NCI-H2227 (cell line): ENCODE data around the gene PSTPIP1.

Experiments
- DNase-seq: peaks from one replicate; lab custom pipeline; 2025; ENCODE audit not compliant: unreplicated experiment; lab: John Stamatoyannopoulos, UW

Gene PSTPIP1

GRCh38 chr15:76998663-76999285 lies 3.8 kb downstream of the PSTPIP1 start:
- DNase-seq, result no peak

DNA sequence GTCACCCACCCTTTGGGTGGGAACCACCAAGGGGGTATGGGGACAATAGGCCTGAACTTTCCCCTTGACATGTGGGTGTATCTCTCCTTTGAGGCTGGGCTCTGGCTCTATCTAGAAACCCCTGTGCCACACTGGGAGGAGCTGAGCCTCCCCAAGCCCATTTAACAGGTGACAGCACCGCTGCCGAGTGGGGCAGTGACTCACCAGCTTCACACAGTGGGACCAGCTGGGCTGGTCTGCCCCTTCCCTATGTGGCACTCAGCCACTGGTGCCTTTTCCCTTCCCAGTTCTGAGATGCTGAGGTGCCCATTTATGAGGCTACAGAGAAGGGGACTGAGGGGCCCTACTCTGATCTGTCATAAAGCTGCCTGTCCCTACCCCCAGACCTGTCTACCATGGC lies 5.1 kb downstream of the PSTPIP1 start:
- no peak for DNase-seq

DNA sequence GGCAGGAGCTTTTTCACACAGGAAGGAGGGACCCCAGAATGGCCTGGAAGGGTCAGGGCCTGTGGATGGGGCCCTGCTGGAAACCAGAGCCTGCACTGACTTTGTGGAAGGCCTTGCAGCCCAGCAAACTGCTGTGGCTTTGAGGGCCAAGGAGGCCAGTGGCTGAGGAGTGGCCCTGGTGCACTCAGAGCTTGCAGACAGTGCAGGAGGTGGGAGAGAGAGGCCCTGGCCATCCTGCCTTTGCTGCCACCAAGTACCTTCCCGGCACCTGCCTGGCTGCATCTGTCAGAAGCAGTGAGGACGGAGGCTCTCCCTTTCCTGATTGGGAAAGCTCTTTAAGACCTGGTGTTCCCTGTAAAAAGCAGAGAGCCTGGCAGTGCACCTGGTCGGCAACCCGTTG lies 6.4 kb downstream of the PSTPIP1 start:
- no peak for DNase-seq

GRCh38 chr15:77001966-77002365 lies 7.0 kb downstream of the PSTPIP1 start:
- DNase-seq, result no peak

GRCh38 chr15:77002436-77002835 lies 7.5 kb downstream of the PSTPIP1 start:
- DNase-seq, result no peak

DNA sequence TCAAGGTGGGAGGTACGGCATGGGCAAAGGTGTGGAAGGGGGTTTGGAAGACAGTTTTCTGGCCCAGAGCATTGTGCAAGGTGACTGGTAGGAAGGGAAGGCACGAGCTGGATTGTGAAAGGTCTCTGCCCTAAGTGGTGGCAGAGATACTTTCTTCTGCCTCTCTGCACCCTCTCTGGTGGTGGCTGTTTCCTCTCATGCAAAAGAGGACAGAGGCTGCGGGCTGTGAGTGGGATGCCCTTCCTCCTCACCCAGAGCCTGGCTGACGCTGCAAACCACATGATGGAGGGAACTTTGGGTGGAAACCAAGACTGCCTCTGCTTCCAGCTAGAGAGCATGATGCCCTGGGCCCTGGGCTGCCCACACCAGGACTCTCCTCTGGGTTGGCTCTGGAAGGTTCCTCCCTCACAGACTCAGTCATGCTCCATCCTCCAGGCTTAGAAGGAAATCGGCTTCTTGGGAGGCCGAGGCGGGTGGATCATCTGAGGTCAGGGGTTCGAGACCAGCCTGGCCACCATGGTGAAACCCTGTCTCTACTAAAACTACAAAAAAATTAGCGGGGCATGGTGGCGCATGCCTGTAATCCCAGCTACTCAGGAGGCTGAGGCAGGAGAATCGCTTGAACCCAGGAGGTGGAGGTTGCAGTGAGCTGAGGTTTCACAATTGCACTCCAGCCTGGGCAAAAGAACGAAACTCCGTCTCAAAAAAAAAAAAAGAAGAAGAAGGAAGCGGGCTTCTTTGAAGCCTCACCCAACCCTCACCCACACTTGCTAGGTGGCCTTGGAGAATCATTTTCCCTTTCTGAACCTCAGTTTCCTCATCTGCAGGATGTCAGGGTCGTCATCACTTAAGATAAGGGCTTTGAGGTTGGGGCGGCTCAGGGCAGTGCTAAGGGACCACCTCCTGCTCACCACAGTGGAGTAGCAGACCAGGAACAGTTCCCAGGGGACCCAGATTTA lies 8.3 kb downstream of the PSTPIP1 start:
- DNase-seq, result no peak

DNA sequence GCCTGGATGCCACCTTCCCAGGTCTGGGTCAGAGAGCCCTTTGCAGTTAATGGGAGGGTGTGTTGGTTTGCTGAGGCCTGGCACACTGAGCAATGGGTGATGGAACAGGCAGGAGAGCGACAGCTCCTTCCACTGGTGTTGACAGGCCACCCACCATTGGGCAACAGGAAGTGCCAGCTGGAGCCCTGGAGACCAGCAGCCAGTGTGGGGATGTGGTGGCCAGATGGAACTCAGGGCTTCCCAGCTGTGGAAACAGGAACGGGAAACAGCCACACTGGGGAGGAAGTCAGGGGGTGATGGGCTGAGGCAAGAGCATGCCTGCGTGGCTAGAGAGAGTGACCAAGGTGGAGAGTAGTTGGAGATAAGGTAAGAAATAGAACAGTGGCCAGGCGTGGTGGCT lies 9.3 kb downstream of the PSTPIP1 start:
- no peak for DNase-seq

- DNase-seq, result no peak
These were observed 14.2 kb downstream of the PSTPIP1 start for GRCh38 chr15:77009176-77009575.

DNA sequence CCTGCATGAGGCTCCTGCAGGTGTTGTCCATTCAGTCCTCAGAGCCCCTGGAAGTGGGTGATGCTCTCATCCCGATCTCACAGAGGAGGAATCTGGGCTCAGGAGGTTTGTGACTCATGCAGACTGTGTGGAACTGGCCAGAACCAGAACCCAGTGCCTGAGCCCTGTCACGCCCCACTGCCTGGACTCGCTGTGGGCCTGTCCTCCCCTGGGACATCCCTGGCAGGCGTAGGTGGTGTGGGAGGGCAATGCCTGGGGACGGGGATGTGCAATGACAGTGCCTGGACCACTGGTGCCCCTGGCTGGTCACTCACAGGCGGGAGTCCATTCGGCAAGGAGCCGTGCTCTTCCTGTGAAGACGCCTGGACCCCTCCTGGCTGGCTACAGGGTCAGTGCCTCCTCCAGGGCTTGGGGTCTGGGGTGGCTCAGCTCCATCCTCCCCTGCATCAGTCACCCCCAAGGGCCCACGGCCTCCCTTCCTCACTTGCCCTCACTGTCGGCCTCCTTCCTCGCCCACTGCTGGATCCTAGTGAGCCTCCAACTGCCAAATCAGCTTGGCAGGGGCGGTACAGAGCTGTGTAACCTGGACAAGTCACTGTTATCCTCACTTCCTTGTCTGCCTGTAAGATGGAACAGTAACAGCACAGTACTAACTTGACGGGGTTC lies 14.9 kb downstream of the PSTPIP1 start:
- no peak for DNase-seq

- no peak for DNase-seq
These were observed 15.4 kb downstream of the PSTPIP1 start for GRCh38 chr15:77010312-77010686.

- DNase-seq, result no peak
These were observed 15.9 kb downstream of the PSTPIP1 start for GRCh38 chr15:77010857-77011256.

DNA sequence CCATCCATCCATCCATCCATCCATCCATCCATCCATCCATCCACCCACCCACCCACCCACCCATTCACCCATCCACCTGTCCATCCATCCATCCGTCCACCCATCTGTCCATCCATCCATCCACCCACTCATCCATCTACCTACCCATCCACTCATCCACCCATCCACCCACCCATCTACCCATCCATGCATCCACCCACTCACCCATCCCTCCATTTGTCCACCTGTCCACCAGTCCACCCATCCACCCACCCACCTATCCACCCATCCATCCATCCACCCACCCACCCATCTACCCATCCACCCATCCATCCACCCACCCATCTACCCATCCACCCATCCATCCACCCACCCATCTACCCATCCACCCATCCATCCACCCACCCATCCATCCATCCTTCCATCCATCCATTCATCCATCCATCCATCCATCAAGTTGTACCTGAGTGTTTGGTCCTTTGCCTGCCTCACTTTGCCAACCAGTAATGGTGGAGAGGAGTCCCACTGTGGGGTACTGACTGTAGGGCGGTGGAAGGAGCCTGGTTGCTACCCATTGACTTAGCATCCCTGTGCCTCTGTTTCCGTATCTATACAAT lies 17.3 kb downstream of the PSTPIP1 start:
- DNase-seq, result no peak

DNA sequence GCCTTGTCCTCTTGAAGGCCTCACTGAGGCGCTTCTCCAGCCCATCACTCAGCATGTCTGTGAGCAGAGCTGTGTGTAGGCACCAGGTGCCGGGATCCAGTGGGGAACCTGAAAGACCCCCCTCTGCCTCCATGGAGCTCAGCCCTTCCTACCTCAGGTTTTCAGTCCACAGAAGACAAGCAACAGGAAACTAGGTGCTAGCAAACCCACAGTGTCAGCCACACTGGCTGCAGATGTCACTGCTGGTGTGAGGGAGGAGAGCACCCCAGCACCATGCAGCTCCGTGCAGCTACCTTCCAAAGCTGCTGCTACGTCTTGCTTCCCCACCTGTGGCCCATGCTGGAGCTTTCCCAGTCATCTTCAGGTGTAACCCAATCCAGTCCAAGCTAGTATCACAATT lies 17.9 kb downstream of the PSTPIP1 start:
- no peak for DNase-seq

- DNase-seq, result no peak
These were observed 18.8 kb downstream of the PSTPIP1 start for GRCh38 chr15:77013776-77014131.

- DNase-seq, result no peak
These were observed 19.5 kb downstream of the PSTPIP1 start for GRCh38 chr15:77014132-77015081.

- no peak for DNase-seq
These were observed 20.9 kb downstream of the PSTPIP1 start for GRCh38 chr15:77015646-77016320.

DNA sequence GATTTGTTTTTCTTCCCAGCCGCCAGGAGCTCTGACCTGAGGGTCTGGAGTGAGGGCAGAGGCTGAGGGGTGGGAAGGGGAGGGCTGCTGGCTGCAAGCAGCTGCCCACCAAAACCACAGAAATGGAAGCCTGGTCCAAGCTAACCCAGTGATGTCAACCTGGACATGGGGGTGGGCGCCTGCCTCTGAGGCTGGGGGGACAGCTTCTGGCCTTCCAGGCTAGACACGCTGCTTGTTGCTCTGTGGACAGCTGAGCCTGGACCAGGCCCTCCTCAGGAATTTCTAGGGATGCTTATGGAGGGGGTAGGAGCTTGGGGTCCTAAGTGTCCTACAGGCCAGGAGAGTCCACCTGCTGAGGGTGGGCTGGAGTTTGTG lies 21.4 kb downstream of the PSTPIP1 start:
- DNase-seq, result no peak

DNA sequence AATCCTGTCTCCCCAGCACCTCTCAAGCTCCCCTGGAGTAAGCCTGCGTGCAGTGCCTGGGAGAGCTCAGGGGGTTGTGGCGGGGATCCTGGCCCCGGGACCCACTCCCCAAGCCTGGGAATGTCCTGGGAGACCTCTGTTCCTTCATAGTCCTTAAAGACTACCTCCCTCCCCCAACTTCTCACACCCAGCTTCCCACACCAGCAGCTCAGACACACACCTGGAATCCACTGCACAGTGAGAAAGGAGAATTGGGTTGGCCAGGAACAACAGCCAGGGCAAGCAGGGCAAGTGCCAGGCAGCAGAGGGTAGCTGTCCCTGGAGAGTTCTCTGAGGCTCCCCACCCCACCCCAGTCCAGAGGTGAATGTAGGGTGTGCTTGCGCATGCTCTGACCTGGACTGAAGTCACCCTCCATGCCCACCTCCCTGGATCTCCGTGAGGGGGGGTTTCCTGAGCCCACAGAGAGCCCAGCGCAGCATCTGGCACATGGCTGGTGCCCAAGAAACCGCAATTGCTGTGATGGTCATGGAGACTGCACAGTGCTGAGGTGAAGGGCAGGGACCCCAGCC lies 22.2 kb downstream of the PSTPIP1 start:
- no peak for DNase-seq
